ENCODE measurements around the gene ADGRG2.

DNA sequence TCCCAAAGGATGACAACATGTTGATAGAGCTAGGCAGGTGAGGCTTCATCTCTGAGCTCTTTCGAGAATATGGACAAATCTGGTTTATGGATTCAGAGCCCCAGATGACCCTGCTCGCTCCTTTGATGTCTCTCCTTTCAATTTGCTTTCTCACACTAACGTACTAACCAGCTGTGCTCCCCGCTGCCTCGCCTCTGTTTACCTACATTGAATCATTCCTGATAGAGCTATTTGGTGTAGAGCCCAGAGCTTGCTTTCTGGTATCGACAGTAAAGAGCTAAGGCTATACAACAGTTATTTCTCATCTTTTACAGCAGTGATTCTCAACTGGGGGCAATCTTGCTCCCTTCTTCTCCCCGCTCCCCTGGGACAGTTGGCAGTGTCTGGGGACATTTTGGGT, 129.4 kb downstream of the ADGRG2 start:
- TF ChIP-seq, protein P1, sequence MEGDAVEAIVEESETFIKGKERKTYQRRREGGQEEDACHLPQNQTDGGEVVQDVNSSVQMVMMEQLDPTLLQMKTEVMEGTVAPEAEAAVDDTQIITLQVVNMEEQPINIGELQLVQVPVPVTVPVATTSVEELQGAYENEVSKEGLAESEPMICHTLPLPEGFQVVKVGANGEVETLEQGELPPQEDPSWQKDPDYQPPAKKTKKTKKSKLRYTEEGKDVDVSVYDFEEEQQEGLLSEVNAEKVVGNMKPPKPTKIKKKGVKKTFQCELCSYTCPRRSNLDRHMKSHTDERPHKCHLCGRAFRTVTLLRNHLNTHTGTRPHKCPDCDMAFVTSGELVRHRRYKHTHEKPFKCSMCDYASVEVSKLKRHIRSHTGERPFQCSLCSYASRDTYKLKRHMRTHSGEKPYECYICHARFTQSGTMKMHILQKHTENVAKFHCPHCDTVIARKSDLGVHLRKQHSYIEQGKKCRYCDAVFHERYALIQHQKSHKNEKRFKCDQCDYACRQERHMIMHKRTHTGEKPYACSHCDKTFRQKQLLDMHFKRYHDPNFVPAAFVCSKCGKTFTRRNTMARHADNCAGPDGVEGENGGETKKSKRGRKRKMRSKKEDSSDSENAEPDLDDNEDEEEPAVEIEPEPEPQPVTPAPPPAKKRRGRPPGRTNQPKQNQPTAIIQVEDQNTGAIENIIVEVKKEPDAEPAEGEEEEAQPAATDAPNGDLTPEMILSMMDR (conservative IDR thresholded peaks at IDR 0.05 in 1 of 2, IDR thresholded peaks at IDR 0.05 in 1 of 2; ENCODE audit: low read depth in 1 of 2, low read length in 2 of 2): no peak
- no peak for TF ChIP-seq EZH2 (IDR thresholded peaks at IDR 0.05; ENCODE audit: low read length, missing control alignments)

All from fibroblast of lung (primary cell).